ENCODE data around the gene CENPO.

The CENPO gene

GRCh38 chr2:24870440-24870839 lies 77.2 kb downstream of the CENPO start:
- DNase-seq, result no peak

- no peak for DNase-seq
Measured at GRCh38 chr2:24870891-24871705, 77.9 kb downstream of the CENPO start.

GRCh38 chr2:24871852-24872333 lies 78.7 kb downstream of the CENPO start:
- DNase-seq, result no peak

All from KG1 (cell line).